Activated CD8-positive, alpha-beta memory T cell treated with anti-CD3 and anti-CD28 coated beads for 36 hours (primary cell): ENCODE results near the gene SOX8. TPM values are rescaled to one million over a fixed set of nuclear protein-coding genes. Genes with fewer than 3 reads are reported as not detected.

Experiments used
- CTCF ChIA-PET: fragments of 350-600 bp; sonication (Branson Sonifier 250); formaldehyde crosslinking; loops from one replicate; lab custom pipeline; 2021; ENCODE audit warnings: antibody characterized with exemption; lab: Charles Lee
- POLR2A ChIA-PET: fragments of 350-600 bp; sonication (Branson Sonifier 250); formaldehyde crosslinking; loops from one replicate; lab custom pipeline; 2021; ENCODE audit warnings: antibody characterized with exemption; lab: Charles Lee
- total RNA-seq, 2 experiments: library from RNA; stranded (reverse); gene quantifications; one replicate each; pipeline ENCODE4 v1.2.3, GENCODE V29; 2021

SOX8 gene
- total RNA-seq, 2 experiments from 2014 or later = 0.61 to 0.63 TPM

DNA sequence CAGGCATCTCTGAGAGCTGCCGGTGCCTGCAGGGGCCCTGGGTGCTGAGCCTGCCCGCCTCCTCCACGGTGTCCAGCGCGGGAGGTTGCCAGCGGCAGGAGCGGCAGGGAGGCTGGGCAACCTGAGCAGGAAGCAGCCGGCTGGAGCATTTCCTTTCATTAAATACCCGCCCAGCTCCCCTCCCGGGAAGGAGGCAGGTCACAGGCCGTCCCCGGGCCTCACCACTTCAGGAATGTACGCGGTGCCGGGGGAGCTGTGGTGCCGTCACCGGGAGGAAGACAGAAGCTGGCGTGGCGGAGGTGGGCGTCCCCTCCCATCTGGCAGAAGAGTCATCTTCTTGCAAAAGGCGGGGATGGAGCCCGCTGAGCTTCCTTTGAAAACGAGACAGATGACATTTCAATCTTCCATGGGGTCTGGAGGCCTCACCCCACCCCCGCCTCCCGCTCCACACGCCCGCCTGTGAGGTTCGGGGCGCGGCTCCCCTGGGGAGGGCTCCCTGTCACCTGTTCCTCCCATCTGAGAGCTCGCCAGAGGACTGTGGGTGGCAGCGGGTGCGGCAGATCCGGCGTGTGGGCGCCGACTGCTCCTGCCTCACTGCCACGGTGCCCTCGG is 16.0 kb downstream of the SOX8 start:
- POLR2A ChIA-PET = interaction anchor here (0.5 to 1.2 kb wide), 3 partner anchors 13 to 28 kb away, joined by 3 to 5 read pairs (median 3); partner anchors contain the start of gene SOX8
- CTCF ChIA-PET = interaction anchor here (1.7 to 1.9 kb wide), 2 partner anchors 16 to 60 kb away, joined by 5 to 6 read pairs; partner anchors contain the start of gene SOX8

DNA sequence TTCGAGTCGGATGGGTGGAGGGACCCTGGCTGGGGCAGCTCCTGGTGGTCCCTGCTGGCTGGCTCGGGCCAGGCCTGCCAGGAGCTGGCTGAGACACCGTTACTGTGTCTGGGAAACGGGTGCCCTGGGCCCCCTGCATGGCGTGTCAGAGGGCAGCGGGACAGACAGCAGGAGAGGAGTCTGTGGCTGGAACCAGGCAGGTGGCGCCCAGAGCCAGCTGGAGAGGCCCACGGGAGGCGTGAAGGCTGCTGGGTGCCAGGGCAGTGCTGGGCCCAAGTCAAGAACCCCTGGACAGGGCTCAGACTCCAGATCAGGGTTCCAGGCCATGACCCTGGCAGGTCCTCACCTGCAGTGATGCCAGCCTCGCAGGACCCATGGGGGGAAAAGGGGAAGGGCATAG is 16.6 kb downstream of the SOX8 start:
- POLR2A ChIA-PET = interaction anchor here (0.5 to 1.2 kb wide), 3 partner anchors 13 to 28 kb away, joined by 3 to 5 read pairs (median 3); partner anchors contain the start of gene SOX8

DNA sequence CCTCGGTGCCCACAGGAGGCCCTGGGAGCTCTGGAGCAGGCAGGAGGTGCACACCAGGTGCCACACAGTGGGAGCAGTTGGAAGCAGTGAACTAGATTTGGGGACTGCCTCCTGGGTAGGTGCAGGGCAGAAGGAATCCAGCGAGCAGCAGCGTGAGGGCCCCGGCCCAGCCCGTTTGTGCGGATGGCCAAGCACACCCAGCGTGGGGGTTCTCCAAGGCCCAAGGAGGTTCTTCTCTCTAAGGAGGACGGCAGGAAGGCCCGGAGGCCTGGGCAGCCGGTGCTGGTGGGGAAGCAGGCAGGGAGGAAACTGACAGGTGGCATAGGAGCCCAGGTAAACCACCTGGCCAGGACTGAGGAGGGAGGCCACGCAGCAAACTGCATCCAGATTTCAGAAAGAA is 17.0 kb downstream of the SOX8 start:
- POLR2A ChIA-PET = no interaction called here
- CTCF ChIA-PET = interaction anchor here (0.6 to 1.7 kb wide), 3 partner anchors 57 to 190 kb away, joined by 3 to 5 read pairs (median 3); no protein-coding TSS in a partner anchor

More for the DNA sequence above, 16.6 kb downstream of the SOX8 start:
- CTCF ChIA-PET = interaction anchor here (0.6 to 1.9 kb wide), 4 partner anchors 17 to 190 kb away, joined by 3 to 6 read pairs (median 4); partner anchors contain the start of gene SOX8

DNA sequence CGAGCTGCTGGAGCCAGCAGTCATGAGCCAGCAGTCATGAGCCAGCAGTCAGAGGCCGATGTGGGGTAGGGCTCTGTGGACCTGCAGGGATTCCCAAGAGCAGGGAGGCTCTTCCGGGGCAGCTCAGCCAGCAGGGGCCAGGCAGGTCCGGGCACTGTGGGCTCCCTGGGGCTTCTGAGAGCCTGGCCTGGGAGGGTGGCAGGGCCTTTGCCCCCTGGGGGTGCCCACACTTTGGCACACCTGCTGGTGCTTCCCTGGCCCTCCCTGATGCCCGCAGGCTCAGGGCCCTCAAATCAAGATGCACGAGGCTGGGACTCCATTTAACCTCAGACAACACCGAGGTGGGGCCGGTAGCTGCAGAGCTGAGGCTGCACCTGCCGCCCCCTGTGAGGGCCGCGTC is 18.1 kb downstream of the SOX8 start:
- ChIA-PET CTCF (interaction anchor here (0.6 to 0.8 kb wide), 2 partner anchors 56 to 92 kb away, joined by 3 read pairs; no protein-coding TSS in a partner anchor), POLR2A (interaction anchor here (0.7 kb wide), 1 partner anchor 853 kb away, joined by 6 read pairs; no protein-coding TSS in a partner anchor)

DNA sequence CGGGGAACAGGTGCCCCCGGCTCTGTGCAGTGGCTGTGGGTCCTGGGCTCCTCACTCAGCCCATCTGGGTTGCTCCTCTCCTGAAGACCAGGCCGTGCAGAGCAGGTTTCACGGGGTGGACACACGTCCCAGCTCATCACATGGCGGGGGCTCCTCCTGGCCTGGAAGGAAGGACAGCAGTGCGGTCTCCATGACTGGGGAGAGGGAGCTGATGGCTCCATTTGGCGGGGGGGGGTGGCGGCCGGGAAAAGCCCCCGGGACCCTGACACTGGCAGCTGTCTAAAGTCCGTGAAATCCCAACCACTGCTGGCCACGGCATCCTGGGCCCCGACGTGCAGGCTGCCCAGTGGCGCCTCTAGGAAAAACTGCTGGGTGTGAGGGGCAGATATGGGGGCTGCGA is 19.0 kb downstream of the SOX8 start:
- CTCF ChIA-PET = no interaction called here
- POLR2A ChIA-PET = no interaction called here

DNA sequence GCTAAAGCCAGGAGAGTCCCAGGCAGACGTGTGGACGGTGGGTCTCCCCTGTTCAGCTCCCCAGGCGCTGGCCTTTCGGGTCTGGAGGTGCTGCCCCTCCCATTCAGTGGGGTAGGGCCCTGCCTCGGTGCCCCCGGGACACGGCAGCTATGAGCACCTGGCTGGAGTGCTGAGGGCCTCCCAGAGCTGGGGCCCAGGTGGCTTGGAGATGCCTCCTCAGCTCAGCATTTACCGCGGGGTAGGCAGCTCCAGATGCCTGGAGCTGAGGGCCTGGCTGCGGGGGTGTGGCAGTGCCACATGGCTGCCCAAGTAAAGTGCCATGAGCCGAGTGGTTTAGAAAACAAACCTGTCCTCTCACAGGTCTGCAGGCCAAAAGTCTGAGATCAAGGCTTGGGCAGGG is 19.5 kb downstream of the SOX8 start:
- CTCF ChIA-PET = interaction anchor here (0.9 kb wide), 1 partner anchor 20 kb away, joined by 3 read pairs; the partner anchor contains the start of gene SOX8
- POLR2A ChIA-PET = no interaction called here

DNA sequence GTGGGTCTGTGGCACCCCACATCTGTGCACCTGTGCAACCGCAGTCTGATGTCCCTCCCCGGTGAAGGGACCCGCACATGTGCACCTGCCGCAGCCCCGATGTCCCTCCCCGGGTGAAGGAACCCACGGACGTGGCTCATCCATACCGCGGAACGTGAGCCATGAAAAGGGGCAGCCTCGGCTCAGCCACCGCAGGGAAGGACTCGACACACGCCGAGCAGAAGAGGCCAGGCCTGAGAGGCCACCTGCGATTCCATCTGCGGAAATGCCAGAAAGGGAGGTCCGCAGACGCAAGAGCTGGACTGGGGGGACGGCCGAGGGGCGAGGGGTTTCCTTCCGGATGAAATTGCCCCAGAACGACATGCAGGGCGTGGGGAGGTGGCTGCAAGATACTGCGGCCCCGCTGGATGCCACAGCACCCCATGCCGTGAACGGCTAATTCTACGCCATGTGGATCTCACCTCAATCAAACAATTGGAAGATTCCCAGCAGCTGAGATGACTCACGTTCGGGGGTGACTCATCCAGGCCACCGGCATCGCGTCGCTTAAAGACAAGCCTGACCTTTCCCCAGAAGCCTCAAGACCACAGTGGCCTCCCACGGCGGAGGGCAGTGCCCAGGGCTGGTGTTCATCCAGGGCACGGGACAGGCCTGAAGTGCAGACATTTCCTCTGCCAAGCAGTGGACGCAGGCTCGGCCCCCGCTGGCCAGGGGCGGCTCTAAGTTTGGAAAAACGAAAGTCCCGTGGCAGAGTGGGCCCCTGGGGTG is 21.0 kb downstream of the SOX8 start:
- ChIA-PET CTCF (interaction anchor here (1.2 kb wide), 1 partner anchor 21 kb away, joined by 4 read pairs; the partner anchor contains the start of gene SOX8), POLR2A (no interaction called here)

DNA sequence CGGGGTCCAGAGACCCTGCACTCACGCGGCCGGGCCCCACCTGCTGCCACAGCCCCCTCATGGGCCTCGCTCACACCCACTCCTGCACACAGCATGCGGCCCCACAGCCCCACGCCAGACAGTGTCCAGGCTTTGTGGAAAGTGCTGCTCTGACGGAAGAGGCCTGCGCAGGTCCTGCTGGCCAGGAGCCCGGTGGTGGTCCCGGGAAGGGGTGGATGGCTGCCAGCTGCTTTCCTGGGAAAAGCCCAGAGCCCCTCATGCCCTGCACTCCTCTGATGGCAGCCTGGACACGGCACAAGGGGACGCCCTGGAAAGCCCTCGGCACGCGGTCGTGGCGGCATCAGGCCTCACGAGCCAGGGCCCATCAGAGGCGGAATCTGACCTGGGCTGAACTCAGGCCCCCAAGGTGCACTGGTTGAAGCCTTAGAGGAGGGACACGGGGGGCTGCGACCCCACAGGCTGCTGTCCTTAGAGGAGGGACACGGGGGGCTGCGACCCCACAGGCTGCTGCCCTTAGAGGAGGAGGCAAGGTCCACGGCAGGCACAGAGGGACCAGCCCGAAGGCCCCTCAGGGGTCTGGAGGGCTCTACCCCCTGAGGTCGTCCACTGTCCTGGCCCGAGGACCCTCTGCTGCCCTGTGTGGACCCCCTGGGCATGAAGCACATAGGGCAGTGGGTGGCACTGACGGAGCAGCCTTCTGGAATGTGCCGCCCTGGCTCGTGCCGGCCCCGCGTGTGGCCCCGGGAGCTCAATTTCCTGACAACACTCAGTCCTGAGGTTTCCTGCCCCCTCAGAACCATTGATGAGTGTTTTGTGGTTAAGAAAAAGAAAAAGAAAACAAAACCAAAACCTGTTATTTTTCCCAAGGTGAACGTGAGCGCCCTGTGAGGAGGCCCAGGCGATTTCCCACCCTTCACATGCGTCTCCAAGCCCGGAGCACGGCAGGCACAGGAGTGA is 22.1 kb downstream of the SOX8 start:
- ChIA-PET POLR2A (no interaction called here), CTCF (interaction anchor here (0.7 to 1.3 kb wide), 4 partner anchors 23 to 53 kb away, joined by 3 to 4 read pairs (median 3); partner anchors contain the start of gene SOX8)

DNA sequence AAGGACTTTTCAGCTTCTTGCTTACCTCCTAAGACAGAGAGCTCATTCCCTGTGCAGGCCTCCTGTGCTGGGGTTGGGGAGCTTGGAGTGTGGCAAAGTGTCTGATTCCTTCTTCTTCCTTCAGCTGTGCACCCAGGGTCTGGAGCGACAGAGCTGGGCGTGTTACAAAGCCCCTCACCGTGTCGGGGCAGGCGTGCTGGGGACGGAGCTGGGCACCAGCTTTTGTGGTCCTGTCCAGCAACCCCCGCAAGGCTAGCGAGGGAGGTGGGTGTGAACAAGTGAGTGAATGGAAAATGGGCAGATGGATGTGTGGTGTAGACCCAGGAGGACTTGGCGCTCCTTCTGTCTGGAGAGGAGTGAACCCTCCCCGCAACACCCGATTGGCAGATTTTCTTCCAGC is 23.7 kb downstream of the SOX8 start:
- CTCF ChIA-PET = interaction anchor here (0.6 to 1.5 kb wide), 2 partner anchors 52 to 289 kb away, joined by 3 to 4 read pairs; no protein-coding TSS in a partner anchor

DNA sequence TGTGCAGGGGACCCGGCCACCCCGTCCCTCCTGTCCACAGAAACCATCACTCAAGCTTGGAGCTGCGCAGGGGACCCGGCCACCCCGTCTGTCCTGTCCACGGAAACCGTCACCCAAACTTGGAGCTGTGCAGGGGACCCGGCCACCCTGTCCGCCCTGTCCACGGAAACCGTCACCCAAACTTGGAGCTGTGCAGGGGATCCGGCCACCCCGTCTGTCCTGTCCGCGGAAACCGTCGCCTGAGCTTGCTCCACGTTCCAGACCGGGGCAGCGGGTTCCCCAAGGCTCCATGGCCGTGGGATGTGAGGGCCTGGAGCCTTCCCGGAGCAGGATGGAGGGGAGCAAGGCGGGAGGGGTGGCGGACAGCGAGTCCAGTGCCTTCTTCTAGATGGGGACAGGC is 25.2 kb downstream of the SOX8 start:
- ChIA-PET CTCF (no interaction called here), POLR2A (no interaction called here)

More for the DNA sequence above, 23.7 kb downstream of the SOX8 start:
- POLR2A ChIA-PET = no interaction called here

DNA sequence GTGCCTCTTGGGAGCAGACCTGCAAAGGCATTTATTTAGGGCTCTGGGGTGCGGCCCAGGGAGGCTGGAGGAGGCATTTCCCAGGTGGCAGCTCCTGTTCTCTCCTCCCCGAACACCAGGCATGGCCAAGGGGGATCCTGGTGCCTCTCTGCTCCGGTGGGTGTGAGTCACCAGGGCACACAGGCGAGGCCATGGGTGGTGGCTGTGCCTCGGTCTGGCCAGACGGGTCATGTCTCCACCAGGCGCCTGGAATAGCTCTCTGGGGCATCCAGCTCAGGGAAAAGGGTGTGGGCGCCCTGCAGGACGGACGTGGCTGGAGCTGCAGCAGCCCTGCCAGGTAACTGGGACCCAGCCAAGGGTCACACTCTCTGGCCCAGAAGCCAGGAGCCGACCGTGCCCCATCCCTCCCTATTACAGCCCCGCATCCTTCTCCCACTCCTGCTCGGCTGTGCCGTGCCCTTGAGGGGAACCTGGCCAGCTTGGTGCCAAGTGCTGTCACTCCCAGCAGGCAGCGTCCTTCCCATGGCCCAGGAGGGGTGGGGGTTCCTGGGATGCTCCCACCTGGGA is 25.8 kb downstream of the SOX8 start:
- CTCF ChIA-PET = no interaction called here
- POLR2A ChIA-PET = no interaction called here

DNA sequence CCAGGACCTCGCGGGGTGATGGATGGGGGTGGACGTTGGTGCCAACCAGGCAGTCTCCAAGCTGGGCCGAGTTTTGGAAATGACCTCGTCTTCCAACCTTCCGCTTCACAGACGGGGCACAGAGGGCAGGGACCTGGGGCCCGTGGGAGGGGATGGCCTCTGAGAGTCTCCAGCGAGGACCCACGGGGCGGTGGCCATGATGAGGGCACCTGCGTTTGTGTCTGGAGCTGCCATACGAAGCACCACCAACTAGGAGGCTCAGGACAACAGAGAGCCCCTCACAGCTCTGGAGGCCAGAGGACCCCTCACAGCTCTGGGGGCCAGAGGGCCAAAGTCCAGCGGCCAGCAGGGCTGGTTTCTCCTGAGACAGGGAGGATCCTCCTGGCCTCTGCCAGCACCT is 26.5 kb downstream of the SOX8 start:
- ChIA-PET POLR2A (no interaction called here), CTCF (no interaction called here)

DNA sequence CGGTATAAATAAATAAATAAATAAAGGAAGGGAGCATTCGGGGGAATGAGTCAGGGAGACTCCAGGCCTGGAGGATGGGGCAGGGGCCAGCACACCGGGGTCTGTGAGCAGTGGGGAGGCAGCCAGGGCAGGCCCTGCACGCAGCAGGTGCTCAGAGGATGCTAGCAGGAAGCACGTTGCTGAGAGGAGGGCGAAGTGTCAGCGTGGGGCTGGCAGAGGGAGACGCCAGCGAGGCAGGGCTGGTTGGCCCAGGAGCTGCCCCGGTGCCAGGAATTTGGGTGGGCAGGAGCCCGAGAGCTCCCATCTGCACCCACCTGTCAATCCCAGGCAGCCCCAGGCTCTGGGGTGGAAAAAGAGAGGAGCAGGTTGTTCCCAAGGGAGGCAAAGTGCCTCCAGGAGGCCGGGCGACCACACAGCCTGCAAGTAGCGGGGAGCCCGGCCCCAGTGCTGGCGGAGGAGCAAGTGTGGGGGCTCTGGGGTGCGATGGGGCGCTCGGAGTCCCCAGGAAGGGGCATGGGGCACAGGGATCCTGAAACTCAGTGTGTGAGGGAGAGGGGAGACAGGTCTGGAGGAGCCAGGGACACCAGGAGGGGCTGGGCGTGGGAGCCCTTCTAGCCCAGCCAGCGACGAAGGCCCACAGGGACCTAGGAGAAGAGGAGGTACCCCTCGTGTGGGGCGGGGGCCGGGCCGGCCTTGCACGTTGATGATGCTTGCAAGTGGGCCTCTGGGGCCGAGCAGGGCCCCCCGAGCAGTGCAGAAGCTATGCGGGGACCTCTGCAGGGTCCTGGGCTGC is 28.0 kb downstream of the SOX8 start:
- ChIA-PET CTCF (no interaction called here), POLR2A (no interaction called here)

DNA sequence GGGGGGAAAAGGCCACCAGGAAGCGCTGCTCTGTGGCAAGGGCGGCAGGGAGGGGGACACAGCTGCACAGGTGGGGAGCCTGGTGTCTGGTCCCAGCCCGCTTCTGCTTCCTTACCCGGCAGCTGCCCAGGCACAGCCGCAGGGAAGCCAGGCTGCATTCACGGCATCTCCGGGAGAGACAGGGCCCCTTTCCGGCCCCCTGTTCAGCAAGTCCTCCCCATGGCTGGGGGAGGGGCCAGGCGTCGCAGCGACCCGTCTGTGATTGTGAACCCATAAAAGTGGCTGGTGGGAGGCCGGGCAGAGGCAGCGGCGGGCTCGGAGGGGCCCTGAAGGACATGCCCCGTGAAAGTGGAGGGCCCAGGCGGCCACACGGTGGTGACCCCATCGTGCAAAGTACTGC is 28.7 kb downstream of the SOX8 start:
- CTCF ChIA-PET = no interaction called here
- POLR2A ChIA-PET = no interaction called here

DNA sequence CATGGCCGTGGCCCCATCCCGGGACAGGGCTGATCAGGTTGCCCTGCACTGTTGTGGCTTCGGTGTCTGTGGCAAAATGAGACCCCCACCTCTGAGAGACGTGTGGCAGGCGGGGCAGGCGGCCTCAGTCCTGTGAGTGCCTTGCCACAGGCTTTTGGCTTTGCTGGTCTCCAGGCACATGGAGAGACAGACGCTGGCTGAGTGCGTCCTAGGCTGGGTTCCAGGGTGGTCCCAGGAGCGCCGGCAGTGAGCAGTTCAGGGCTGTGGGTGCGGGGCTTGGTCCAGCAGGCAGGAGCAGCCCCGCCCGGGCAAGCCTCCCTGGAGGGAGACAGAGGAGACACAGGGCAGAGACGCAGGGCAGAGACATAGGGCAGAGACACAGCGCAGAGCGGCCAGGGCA is 29.2 kb downstream of the SOX8 start:
- ChIA-PET CTCF (no interaction called here), POLR2A (no interaction called here)

DNA sequence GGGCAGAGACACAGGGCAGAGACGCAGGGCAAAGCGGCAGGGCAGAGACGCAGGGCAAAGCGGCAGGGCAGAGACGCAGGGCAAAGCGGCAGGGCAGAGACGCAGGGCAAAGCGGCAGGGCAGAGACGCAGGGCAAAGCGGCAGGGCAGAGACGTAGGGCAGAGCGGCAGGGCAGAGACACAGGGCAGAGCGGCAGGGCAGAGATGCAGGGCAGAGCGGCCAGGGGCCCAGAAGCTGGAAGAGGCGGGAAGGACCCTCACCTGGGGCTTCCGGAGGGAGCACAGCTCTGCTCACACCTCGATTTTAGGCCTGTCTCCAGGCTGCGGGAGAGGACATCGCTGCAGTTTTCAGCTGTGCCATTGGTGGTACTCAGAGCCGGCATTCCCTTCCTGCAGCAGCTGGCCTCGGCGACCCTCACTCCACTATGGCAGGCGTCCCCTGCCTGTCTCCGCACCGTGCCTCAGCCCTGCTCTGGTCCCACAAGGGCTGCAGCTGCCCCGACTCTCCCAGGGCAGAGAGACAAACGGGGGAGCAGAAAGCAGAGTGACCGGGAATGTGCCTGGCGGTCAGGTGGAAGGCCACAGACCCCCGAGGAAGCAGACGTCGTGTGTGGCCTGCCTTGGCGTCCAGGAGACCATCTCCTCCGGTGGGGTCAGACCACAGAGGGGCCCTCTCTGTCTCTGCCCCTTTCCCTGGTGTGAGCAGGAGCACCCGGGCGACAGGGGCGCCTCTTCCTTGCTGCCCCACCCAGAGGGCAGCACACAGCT is 29.9 kb downstream of the SOX8 start:
- CTCF ChIA-PET = no interaction called here
- POLR2A ChIA-PET = no interaction called here

DNA sequence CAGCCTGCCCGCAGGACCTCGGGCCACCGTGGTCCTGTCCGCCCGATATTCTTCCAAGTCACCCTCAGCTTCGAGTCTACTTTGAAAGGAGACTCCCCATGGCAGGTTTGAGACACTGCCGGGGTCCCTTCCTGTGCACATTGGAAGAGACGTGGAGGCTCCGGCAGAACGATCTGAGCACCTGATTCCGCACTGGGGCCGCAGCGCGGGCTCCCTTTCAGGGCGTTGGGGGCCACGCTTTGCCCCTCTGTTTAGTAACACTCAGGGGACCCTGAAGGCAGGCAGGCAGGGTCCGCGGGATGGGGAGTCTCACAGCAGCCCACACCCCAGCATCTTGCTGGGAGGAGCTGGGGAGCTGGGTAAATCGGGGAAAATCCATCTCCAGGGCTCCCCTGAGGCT is 30.6 kb downstream of the SOX8 start:
- POLR2A ChIA-PET = no interaction called here

More for the DNA sequence above, 30.6 kb downstream of the SOX8 start:
- CTCF ChIA-PET = no interaction called here
